Rectal smooth muscle tissue (tissue), 1 donor: ENCODE results near the gene B9D1.

Experiments
- H3K27ac ChIP-seq: one replicate; pipeline ENCODE4 v1.7.0; 2013; ENCODE audit warnings: low read depth, low read length, inconsistent platforms
- H3K27me3 ChIP-seq: one replicate; pipeline ENCODE4 v1.7.0; 2013; ENCODE audit warnings: low read length; ENCODE audit not compliant: control insufficient read depth, insufficient read depth
- H3K36me3 ChIP-seq: one replicate; pipeline ENCODE4 v1.7.0; 2013; ENCODE audit warnings: low read length; ENCODE audit not compliant: control insufficient read depth, insufficient read depth
- H3K4me1 ChIP-seq: one replicate; pipeline ENCODE4 v1.7.0; 2013; ENCODE audit warnings: low read length; ENCODE audit not compliant: control insufficient read depth, insufficient read depth
- H3K4me3 ChIP-seq: one replicate; pipeline ENCODE4 v1.7.0; 2013; ENCODE audit warnings: low read length
- H3K9ac ChIP-seq: one replicate; pipeline ENCODE4 v1.7.0; 2013; ENCODE audit warnings: low read length

Gene B9D1

DNA sequence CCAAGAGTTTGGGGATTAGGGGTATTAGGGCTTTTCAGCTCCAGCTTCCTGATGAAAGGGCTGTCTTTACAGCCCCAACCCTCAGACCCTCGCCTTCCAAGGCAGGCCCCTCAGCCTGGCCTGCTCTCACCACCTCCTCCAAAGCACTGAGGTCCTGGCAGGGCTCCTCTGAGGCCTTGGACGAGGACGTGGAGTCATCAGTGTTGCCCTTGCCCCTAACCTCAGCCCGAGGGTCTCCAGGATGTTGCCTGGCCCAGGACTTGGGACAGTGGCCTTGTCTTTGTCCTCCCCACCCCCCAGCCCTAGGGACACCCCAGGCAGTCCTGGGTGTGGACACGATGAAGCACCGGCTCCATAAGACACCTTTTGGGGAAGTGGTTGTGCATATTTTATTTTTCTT, 28.2 kb downstream of the B9D1 start:
- no peaks in the 10 kb centered on the region for H3K36me3 ChIP-seq
- H3K9ac ChIP-seq: no peak overlapping the region
- H3K4me3 ChIP-seq: no peak overlapping the region
- H3K27me3 ChIP-seq: no peaks in the 10 kb centered on the region
- H3K4me1 ChIP-seq: peaks cover 2% of the 10 kb centered on the region
- no peak overlapping the region for H3K27ac ChIP-seq

DNA sequence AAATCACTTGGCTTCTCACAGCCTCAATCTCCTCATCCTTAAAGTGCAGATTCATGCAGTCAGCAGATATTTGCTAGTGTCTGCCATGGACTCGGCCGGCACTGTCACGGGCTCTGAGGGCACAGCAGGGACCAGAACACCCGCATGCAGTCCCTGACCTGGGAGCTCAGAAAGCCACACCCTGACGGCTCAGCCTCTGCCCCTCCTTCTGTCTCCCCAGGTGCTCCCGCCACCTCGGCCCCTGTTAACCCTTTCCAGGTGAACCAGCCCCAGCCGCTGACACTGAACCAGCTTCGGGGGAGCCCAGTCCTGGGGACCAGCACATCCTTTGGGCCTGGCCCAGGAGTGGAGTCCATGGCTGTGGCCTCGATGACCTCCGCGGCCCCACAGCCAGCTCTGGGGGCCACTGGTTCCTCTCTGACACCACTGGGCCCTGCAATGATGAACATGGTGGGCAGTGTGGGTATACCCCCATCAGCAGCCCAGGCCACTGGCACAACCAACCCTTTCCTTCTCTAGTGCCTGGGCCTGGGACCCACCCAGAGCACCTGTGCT, 28.7 kb downstream of the B9D1 start:
- H3K27ac ChIP-seq: no peak overlapping the region

DNA sequence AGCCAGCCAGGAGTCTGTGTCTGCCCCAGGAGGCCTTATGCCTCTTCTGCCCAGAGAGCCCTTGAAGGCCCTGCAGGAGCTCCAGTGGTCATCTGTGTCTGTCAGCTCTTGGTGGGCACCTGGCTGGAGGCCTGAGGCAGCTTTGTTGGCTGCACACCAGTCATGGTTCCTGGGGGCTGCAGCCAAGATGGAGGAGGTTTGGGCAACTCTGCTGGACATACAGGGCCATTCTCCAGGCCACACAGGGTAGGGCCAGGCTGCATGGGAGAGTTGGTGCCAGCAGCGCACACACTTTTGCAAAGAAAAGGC, 29.4 kb downstream of the B9D1 start:
- H3K9ac ChIP-seq: no peak overlapping the region
- H3K27ac ChIP-seq: no peak overlapping the region
- H3K36me3 ChIP-seq: peaks cover 3% of the 10 kb centered on the region
- peaks cover 2% of the 10 kb centered on the region for H3K4me1 ChIP-seq
- H3K27me3 ChIP-seq: no peaks in the 10 kb centered on the region
- no peak overlapping the region for H3K4me3 ChIP-seq

More for the DNA sequence above, 28.7 kb downstream of the B9D1 start:
- Histone ChIP-seq H3K9ac (no peak overlapping the region), H3K4me3 (no peak overlapping the region), H3K36me3 (peaks cover under 1% of the 10 kb centered on the region), H3K27me3 (no peaks in the 10 kb centered on the region), H3K4me1 (peaks cover 2% of the 10 kb centered on the region)

DNA sequence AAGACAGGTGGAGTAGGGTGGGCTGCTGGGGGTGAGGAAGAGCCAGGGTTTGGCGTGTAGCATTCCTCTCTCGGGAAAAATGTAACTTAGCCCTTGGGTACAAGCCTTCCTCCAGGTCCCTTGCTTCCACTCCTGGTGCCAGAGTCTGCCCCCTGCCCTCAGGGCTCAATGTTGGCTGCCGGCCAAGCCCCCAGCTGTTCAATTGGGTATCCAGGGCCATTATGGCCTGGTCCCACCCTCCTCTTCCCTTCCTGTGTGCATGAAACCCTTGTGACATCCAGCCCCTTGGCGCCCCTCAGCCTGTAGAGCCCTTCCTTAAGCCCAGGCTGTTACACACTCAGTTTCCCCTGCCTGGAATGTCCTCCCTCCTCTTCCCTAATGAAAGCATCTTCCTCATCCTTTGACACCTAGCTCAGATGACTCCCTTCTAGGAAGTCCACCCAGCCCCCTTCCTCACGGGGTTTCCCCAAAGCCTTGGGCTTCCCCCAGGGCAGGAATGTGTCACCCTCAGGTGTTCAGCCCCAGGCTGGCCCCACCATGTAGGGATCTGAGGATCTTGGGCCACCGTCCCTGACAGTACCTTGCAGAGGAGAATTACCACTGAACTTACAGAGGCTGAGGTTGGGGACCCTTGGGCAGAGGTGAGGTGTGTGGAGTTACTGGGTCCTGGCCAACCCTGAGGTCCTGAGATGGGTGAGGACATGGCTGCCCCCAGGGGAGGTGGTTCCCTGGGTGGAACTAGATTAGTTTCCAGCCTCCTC, 30.0 kb downstream of the B9D1 start:
- Histone ChIP-seq H3K27ac (no peak overlapping the region), H3K36me3 (peaks cover 3% of the 10 kb centered on the region)

DNA sequence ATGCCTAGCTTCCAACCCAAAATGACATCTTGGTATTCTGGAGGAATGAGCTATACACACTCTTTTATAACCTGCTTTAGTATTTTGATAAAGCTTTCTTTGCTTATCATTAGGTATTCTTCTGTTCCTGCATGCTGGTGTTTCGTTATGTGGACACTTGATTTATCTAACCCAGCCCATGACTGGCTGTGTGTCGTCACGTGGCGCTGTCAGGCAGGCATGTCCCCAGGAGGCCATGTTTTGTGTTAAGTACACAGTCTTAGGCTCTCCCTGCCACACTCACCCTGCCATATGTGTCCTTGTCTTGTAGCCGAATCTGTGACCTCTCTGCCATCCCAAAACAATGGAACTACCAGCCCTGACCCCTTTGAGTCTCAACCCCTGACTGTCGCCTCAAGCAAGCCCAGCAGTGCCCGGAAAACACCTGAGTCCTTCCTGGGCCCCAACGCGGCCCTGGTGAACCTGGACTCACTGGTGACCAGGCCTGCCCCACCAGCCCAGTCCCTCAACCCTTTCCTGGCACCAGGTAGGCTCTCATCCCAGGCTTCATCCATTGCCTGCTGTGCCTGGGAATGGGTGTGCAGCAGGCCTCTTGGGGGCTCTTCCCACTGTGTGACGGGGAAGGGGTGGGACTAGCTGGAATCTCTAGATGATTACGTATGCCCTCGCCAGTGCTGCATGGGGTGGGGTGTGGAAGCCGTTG, 30.8 kb downstream of the B9D1 start:
- H3K4me1 ChIP-seq: peaks cover 2% of the 10 kb centered on the region
- no peak overlapping the region for H3K9ac ChIP-seq
- H3K27me3 ChIP-seq: no peaks in the 10 kb centered on the region
- H3K4me3 ChIP-seq: no peak overlapping the region
- H3K27ac ChIP-seq: no peak overlapping the region
- H3K36me3 ChIP-seq: peaks cover 3% of the 10 kb centered on the region

More for the DNA sequence above, 30.0 kb downstream of the B9D1 start:
- H3K4me1 ChIP-seq: peaks cover 2% of the 10 kb centered on the region
- H3K27me3 ChIP-seq: no peaks in the 10 kb centered on the region
- no peak overlapping the region for H3K4me3 ChIP-seq
- H3K9ac ChIP-seq: no peak overlapping the region

DNA sequence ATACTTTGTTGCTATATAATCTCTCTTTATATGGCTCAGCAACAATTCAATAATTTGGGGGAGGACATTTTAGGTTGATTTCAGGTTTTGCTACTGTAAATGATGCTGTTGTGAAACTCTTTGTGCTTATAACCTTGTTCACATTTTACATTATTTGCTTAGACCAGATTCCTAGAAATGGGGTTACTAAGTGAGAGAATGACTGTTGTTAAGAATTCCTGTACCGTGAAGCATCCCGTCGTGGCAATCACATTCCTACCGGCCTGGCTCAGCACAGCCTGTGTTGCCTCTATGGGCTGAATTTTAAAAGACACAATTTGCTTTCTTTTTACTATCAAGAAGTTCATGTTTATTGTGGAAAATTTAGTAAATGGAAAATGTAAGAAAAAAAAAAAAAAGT, 31.4 kb downstream of the B9D1 start:
- Histone ChIP-seq H3K36me3 (peaks cover 3% of the 10 kb centered on the region), H3K27me3 (no peaks in the 10 kb centered on the region), H3K4me1 (peaks cover 2% of the 10 kb centered on the region), H3K9ac (no peak overlapping the region), H3K27ac (no peak overlapping the region), H3K4me3 (no peak overlapping the region)

DNA sequence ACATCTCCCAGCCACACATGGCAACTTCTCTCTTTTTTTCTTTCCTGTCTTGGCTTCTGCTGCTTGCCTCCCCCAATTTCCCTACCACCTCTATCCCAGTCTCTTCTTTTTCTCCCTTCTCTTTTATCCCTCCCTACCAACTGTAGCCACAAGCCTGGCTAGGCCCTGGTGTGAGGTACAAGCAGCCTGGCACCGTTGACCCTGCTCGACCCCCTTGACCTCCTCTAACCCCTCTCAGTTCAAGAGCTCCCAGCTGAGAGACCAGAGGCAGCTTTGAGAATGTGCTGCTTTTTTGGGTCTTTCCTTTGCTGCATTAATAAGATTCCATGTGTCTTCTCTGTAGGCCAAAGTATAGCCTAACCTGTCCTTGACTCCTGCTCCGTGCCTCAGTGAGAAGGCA, 32.3 kb downstream of the B9D1 start:
- no peaks in the 10 kb centered on the region for H3K27me3 ChIP-seq
- H3K4me3 ChIP-seq: no peak overlapping the region
- peaks cover 3% of the 10 kb centered on the region for H3K36me3 ChIP-seq
- no peak overlapping the region for H3K27ac ChIP-seq
- H3K9ac ChIP-seq: no peak overlapping the region
- peaks cover 2% of the 10 kb centered on the region for H3K4me1 ChIP-seq

DNA sequence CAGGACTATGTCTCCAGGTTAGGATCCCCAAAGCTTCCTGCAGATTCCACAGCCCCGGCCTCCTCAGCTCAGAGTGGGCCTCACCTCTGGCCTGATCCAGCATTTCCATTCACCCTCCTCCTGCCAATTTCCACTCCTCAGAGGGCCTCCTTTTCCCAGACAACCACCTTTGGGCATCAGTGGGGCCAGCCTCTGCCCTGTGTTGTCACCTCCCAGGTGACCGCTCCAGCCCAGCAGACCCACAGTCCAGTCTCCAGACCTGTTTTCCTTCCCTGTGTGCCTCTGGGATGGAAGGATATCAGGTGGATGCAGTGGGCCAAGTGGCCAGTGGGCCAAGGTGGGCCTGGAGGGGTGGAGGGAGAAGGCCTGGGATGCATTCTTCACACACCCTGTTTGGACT, 32.7 kb downstream of the B9D1 start:
- H3K4me1 ChIP-seq: peaks cover 2% of the 10 kb centered on the region
- no peaks in the 10 kb centered on the region for H3K27me3 ChIP-seq
- no peak overlapping the region for H3K9ac ChIP-seq
- H3K4me3 ChIP-seq: no peak overlapping the region
- peaks cover 3% of the 10 kb centered on the region for H3K36me3 ChIP-seq
- H3K27ac ChIP-seq: no peak overlapping the region

DNA sequence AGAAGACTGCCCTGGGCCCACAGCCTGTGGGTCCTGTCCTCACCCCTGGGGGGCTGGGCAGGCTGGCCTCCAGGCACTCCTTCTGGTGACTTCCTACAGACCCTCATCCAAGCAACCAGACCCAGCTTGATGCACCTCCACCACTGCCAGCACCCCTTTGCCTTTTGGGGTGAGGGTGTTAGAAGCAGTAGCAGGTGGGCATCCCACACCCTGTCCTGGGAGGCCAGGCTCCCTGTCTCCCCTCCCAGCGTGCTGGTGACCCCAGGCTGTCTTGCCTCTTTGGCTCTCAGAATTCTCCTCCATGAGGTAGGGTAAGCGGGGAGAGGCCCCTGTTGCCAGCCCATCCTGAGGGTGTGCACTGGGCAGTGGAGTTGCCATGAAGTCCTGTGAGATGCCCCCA, 33.4 kb downstream of the B9D1 start:
- Histone ChIP-seq H3K9ac (no peak overlapping the region), H3K27me3 (no peaks in the 10 kb centered on the region), H3K4me1 (peaks cover 2% of the 10 kb centered on the region), H3K36me3 (peaks cover 3% of the 10 kb centered on the region), H3K4me3 (no peak overlapping the region), H3K27ac (no peak overlapping the region)

DNA sequence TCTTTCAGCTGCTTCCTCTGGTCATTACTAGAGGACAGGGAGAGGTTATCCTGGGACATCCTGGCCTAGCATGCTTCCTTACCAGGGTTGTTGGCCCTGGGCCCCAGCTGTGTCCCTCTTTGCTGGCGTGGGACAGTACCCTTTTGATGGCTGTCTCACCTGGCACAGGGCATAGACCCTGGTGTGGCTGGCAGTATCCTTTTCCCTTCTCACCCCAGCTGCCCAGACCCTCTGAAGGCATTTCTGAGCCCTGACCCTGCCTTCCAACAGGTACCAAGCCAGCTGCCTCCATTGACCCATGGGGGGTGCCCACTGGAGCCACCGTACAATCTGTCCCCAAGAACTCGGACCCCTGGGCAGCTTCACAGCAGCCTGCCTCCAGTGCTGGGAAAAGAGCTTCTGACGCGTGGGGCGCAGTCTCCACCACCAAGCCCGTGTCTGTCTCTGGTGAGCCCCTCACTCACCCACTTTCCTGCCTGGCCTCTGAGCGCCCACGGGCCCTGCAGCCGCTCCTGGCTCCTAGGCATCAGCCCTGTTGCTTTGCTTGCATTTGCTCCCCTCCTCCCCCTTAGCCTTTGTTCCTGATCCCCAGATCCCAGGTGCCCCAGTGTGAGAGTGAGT, 34.0 kb downstream of the B9D1 start:
- Histone ChIP-seq H3K27me3 (no peaks in the 10 kb centered on the region), H3K4me3 (no peak overlapping the region), H3K27ac (no peak overlapping the region), H3K36me3 (peaks cover 3% of the 10 kb centered on the region), H3K9ac (no peak overlapping the region), H3K4me1 (peaks cover 2% of the 10 kb centered on the region)

DNA sequence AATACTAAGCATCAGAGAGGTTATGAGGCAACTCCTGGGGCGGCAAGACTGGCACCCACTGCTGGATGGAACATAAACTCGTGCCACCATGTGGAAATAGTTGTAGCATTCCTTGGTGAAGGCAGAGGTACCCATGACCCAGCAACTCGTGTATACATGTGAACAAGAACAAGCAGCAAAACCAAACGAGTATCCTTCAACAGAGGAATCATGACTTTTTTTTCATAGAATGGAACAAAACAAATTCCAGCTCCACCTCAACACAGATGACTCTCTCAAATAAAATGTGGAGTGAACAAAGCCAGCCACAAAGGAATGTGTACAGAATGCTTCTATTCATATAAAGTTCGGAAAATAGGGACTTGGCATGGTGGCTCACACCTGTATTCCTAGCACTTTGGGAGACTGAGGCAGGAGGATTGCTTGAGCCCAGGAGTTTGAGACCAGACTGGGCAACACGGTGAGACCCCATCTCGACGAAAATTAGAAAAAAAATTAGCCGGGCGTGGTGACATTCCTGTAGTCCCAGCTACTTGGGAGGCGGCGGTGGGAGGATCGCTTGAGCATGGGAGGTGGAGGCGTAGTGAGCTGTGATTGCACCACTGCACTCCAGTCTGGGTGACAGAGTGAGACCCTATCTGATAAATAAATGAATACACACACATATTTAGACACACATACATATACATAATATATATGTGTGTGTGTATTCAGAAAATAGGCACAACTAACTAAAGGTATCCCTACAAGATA, 35.3 kb downstream of the B9D1 start:
- no peak overlapping the region for H3K27ac ChIP-seq
- no peak overlapping the region for H3K4me3 ChIP-seq
- no peaks in the 10 kb centered on the region for H3K27me3 ChIP-seq
- H3K9ac ChIP-seq: no peak overlapping the region
- peaks cover 2% of the 10 kb centered on the region for H3K4me1 ChIP-seq
- H3K36me3 ChIP-seq: peaks cover 3% of the 10 kb centered on the region

DNA sequence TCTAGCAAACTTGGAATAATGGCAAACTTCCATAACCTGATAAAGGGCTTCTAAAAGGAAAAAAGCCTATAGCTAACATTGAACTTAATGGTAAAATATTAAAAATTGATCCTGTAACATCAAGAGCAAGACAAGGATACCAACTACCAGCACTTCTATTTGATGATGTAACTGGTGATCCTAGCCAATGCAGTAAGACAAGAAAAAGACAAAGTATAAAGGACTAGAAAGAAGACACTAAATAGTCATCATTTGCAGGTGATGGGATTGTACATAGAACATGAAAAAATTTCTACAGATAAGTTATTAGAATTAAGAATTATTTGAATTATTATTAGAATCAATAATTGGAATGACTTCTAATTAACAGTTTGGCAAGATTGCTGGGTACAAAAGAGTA, 37.0 kb downstream of the B9D1 start:
- H3K27me3 ChIP-seq: no peaks in the 10 kb centered on the region
- H3K36me3 ChIP-seq: peaks cover 3% of the 10 kb centered on the region
- H3K4me3 ChIP-seq: no peak overlapping the region
- H3K4me1 ChIP-seq: no peaks in the 10 kb centered on the region
- no peak overlapping the region for H3K27ac ChIP-seq
- no peak overlapping the region for H3K9ac ChIP-seq
